B cell (primary cell): Measurements from ENCODE around the gene BCAS4. TPM values are rescaled to one million over a fixed set of nuclear protein-coding genes. Genes with fewer than 3 reads are reported as not detected.
A peak's percentile ranks its signal among the peaks of the same experiment; 100 is the strongest.

Experiments
- ATAC-seq: fragments of 200-7000 bp; cut with Tn5 transposase; one replicate; pipeline ENCODE4 v1.10.0; 2021; ENCODE audit warnings: low read depth, mild to moderate bottlenecking, moderate number of reproducible peaks, moderate library complexity
- CTCF ChIA-PET: fragments of 350-600 bp; sonication (Branson Sonifier 250); formaldehyde crosslinking; loops from one replicate; lab custom pipeline; 2021; ENCODE audit warnings: antibody characterized with exemption, inconsistent platforms; lab: Charles Lee
- POLR2A ChIA-PET: fragments of 350-600 bp; sonication (Branson Sonifier 250); formaldehyde crosslinking; loops from one replicate; lab custom pipeline; 2021; ENCODE audit warnings: antibody characterized with exemption; lab: Charles Lee
- DNase-seq: peaks from one replicate; pipeline ENCODE4 v3.0.0; 2013
- H2AFZ ChIP-seq: 2 replicates; pipeline ENCODE4 v1.6.1; 2012; ENCODE audit warnings: mild to moderate bottlenecking, low read depth, low read length; ENCODE audit not compliant: insufficient read depth, poor library complexity, severe bottlenecking
- H3K27ac ChIP-seq, 2 donors: 1 replicate in 1 of 2; 2 replicates in 1 of 2; pipeline ENCODE4 v1.5.1; 2012 to 2013; ENCODE audit warnings: low read length in 2 of 2, mild to moderate bottlenecking in 2 of 2, moderate library complexity in 1 of 2
- H3K27me3 ChIP-seq, 4 experiments: fragments of 200-600 bp in 1 of 4; sonication (generic) in 1 of 4; replicated peaks in 1 of 4; 1 replicate in 2 of 4; 2 replicates in 2 of 4; pipeline versions ENCODE4 v1.6.1 to v1.7.0; 2013 to 2016; ENCODE audit warnings: low read length in 3 of 4, mild to moderate bottlenecking in 2 of 4, mixed read lengths in 1 of 4, moderate library complexity in 1 of 4; ENCODE audit not compliant: insufficient read depth in 4 of 4, control insufficient read depth in 3 of 4; ENCODE audit errors: control extremely low read depth in 1 of 4
- H3K36me3 ChIP-seq, 2 experiments: replicated peaks in 1 of 2; 1 replicate in 1 of 2; 2 replicates in 1 of 2; pipeline versions ENCODE4 v1.6.1 to v1.7.1; 2013; ENCODE audit warnings: low read length in 1 of 2; ENCODE audit not compliant: insufficient read depth in 2 of 2, control insufficient read depth in 1 of 2; ENCODE audit errors: control extremely low read depth in 1 of 2, extremely low read depth in 1 of 2
- H3K4me1 ChIP-seq, 2 donors: fragments of 200-600 bp in 1 of 2; sonication (generic) in 1 of 2; 1 replicate in 1 of 2; 2 replicates in 1 of 2; pipeline versions ENCODE4 v1.5.1 to v1.6.1; 2013 to 2017; ENCODE audit warnings: low read length in 2 of 2; ENCODE audit not compliant: control insufficient read depth in 2 of 2, insufficient read depth in 2 of 2
- H3K4me2 ChIP-seq: replicated peaks from 2 replicates; pipeline ENCODE3; 2012; ENCODE audit warnings: mild to moderate bottlenecking, low read depth, low read length; ENCODE audit not compliant: poor library complexity, severe bottlenecking
- H3K4me3 ChIP-seq, 5 experiments: fragments of 200-600 bp in 1 of 5; sonication (generic) in 1 of 5; 1 replicate in 3 of 5; 2 replicates in 2 of 5; pipeline versions ENCODE4 v1.5.1 to v1.7.0; 2011 to 2016; ENCODE audit warnings: low read length in 4 of 5, mild to moderate bottlenecking in 4 of 5, low read depth in 2 of 5, control low read depth in 1 of 5, moderate library complexity in 1 of 5; ENCODE audit not compliant: insufficient read depth in 1 of 5; ENCODE audit errors: control extremely low read depth in 1 of 5, extremely low read depth in 1 of 5
- H3K79me2 ChIP-seq: fragments of 200-600 bp; sonication (generic); one replicate; pipeline ENCODE4 v1.6.0; 2016; ENCODE audit warnings: low read length; ENCODE audit not compliant: control insufficient read depth, insufficient read depth
- H3K9ac ChIP-seq: fragments of 200-600 bp; sonication (generic); 2 replicates; pipeline ENCODE4 v1.6.1; 2017; ENCODE audit warnings: mild to moderate bottlenecking, low read length, moderate library complexity
- H3K9me3 ChIP-seq, 3 donors: one replicate each; pipeline versions ENCODE4 v1.6.1 to v1.7.1; 2013; ENCODE audit warnings: low read length in 2 of 3; ENCODE audit not compliant: control insufficient read depth in 2 of 3, insufficient read depth in 1 of 3; ENCODE audit errors: control extremely low read depth in 1 of 3
- H4K20me1 ChIP-seq: 2 replicates; pipeline ENCODE4 v1.6.0; 2012; ENCODE audit warnings: mild to moderate bottlenecking, low read length; ENCODE audit not compliant: insufficient read depth, control insufficient read depth, poor library complexity, severe bottlenecking
- H3K27ac Mint-ChIP-seq: one replicate; pipeline ENCODE4 v1.8.0; 2021; ENCODE audit warnings: mixed read lengths
- H3K27me3 Mint-ChIP-seq: one replicate; pipeline ENCODE4 v1.8.0; 2021; ENCODE audit warnings: mixed read lengths
- H3K4me1 Mint-ChIP-seq: one replicate; pipeline ENCODE4 v1.8.0; 2021; ENCODE audit warnings: mixed read lengths
- H3K4me3 Mint-ChIP-seq: one replicate; pipeline ENCODE4 v1.8.0; 2021; ENCODE audit warnings: mixed read lengths
- H3K9me3 Mint-ChIP-seq: one replicate; pipeline ENCODE4 v1.8.0; 2022; ENCODE audit warnings: mixed read lengths; ENCODE audit not compliant: insufficient read depth
- EZH2 ChIP-seq: IDR thresholded peaks from 2 replicates; pipeline ENCODE4 v1.6.1; 2012; ENCODE audit warnings: borderline replicate concordance, low read depth, mild to moderate bottlenecking, moderate library complexity, low read length; ENCODE audit not compliant: insufficient read depth, poor library complexity, severe bottlenecking
- WGBS: methylation state at CpG from one replicate; pipeline ENCODE4 v1.1.5; 2013; ENCODE audit warnings: missing lambda C conversion rate; ENCODE audit not compliant: insufficient coverage; 5-methylcytosine and 5-hydroxymethylcytosine counted together
- intact Hi-C: fragments of 100-400 bp; cut with micrococcal nuclease; formaldehyde crosslinking; loops from one replicate; pipeline ENCODE4 v1.10.0; 2022
- polyA plus RNA-seq: library from polyadenylated mRNA; depleted of rRNA; stranded (reverse); fragments of >200 nt; gene quantifications from 2 replicates; pipeline ENCODE4 v1.2.3, GENCODE V29; 2012
- total RNA-seq, 2 donors: library from RNA; stranded (reverse); fragments of 120-200 nt in 1 of 2; gene quantifications; 1 replicate in 1 of 2; 2 replicates in 1 of 2; pipeline versions ENCODE4 v1.2.3 to v1.2.4, GENCODE V29; 2013 to 2022
- TF ChIP-seq, protein P1 (sequence below): fragments of 200-600 bp; IDR thresholded peaks from one replicate; pipeline ENCODE4 v1.8.0; 2022; ENCODE audit warnings: antibody characterized with exemption, mild to moderate bottlenecking

Gene BCAS4
- total and polyA plus RNA-seq, 2 donors (not counting 1 experiment from before 2014, with no cell fraction given) = 44.8 to 88.2 TPM

DNA sequence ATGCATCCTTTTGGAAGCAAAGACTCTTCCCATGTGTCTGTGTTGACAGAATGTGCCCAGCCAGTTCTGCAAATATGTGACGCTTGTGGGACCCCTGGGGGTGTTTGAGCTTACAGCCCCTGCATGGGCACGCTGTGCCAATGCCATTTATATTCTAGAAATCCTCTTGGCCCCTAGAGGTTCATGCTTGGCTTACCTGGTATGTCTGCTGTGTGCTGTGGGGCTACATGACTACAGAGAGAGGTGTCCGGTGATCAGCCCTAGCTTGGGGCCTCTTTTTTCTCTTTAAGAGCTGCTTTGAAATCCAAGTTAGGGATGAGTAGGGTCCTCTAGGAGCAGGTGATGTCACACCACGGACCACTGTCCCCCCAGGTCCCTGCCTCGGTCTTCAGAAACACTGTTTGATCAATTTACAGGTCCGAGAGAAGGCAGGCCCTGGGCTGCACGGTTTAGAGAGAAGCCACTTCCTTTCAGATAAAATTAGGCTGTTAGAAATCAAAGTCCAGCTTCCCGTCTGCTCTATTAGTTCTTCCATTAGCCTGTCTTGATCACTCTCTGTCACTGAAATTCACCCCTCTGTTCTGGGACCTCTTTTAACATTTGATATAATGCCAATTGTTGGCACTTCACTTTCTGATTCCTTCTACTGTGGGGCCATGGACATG lies 26.5 kb downstream of the BCAS4 start:
- WGBS = 3% methylated on average over 7 of the region's 8 CpGs
- peaks cover 0 to 15% (median 0%) of the 10 kb centered on the region in 3 donors for H3K9me3 ChIP-seq
- TF ChIP-seq, protein P1, sequence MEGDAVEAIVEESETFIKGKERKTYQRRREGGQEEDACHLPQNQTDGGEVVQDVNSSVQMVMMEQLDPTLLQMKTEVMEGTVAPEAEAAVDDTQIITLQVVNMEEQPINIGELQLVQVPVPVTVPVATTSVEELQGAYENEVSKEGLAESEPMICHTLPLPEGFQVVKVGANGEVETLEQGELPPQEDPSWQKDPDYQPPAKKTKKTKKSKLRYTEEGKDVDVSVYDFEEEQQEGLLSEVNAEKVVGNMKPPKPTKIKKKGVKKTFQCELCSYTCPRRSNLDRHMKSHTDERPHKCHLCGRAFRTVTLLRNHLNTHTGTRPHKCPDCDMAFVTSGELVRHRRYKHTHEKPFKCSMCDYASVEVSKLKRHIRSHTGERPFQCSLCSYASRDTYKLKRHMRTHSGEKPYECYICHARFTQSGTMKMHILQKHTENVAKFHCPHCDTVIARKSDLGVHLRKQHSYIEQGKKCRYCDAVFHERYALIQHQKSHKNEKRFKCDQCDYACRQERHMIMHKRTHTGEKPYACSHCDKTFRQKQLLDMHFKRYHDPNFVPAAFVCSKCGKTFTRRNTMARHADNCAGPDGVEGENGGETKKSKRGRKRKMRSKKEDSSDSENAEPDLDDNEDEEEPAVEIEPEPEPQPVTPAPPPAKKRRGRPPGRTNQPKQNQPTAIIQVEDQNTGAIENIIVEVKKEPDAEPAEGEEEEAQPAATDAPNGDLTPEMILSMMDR = no peak
- no peak for TF ChIP-seq EZH2
- H3K9ac ChIP-seq = peak overlapping the region; percentile 53
- ChIA-PET POLR2A (interaction anchor here (0.5 to 2.8 kb wide), 6 partner anchors 26 to 124 kb away, joined by 3 to 15 read pairs (median 7); partner anchors contain the start of genes ADNP and BCAS4), CTCF (interaction anchor here (1.0 to 17.8 kb wide), 8 partner anchors 9 to 110 kb away, joined by 3 to 340 read pairs (median 6); partner anchors contain the start of genes ADNP and BCAS4)
- H3K4me2 ChIP-seq = peak overlapping the region; percentile 69
- H4K20me1 ChIP-seq = peaks cover 7% of the 10 kb centered on the region
- peak overlapping the region; percentile 76 to 88 for H3K27ac ChIP-seq
- H3K79me2 ChIP-seq = peaks cover 79% of the 10 kb centered on the region
- intact Hi-C loops = loop anchor here (1.0 kb wide), 1 partner anchor 9 kb away; no protein-coding TSS in a partner anchor
- H3K4me3 Mint-ChIP-seq = peak overlapping the region; percentile 68
- no peaks in the 10 kb centered on the region for H3K27me3 ChIP-seq
- peaks cover 72% of the 10 kb centered on the region for H3K4me1 Mint-ChIP-seq
- ATAC-seq (peak; percentile 42), DNase-seq (no peak)
- no peaks in the 10 kb centered on the region for H3K9me3 Mint-ChIP-seq
- H3K27ac Mint-ChIP-seq = peak overlapping the region; percentile 97
- H3K4me3 ChIP-seq = peak overlapping the region in 3 of 5 experiments; percentile 13 to 62 (median 30)
- H2AFZ ChIP-seq = peak overlapping the region; percentile 78
- peaks cover 63 to 66% of the 10 kb centered on the region in 2 donors for H3K4me1 ChIP-seq
- no peaks in the 10 kb centered on the region for H3K27me3 Mint-ChIP-seq
- H3K36me3 ChIP-seq = peaks cover 3 to 42% of the 10 kb centered on the region in 2 experiments
